Islet precursor cell (in vitro differentiated cells): Measurements from ENCODE around the gene OSBPL7.

Experiments used
- DNase-seq: peaks from one replicate; pipeline ENCODE4 v3.0.0-alpha.2; 2018

The OSBPL7 gene, protein sequence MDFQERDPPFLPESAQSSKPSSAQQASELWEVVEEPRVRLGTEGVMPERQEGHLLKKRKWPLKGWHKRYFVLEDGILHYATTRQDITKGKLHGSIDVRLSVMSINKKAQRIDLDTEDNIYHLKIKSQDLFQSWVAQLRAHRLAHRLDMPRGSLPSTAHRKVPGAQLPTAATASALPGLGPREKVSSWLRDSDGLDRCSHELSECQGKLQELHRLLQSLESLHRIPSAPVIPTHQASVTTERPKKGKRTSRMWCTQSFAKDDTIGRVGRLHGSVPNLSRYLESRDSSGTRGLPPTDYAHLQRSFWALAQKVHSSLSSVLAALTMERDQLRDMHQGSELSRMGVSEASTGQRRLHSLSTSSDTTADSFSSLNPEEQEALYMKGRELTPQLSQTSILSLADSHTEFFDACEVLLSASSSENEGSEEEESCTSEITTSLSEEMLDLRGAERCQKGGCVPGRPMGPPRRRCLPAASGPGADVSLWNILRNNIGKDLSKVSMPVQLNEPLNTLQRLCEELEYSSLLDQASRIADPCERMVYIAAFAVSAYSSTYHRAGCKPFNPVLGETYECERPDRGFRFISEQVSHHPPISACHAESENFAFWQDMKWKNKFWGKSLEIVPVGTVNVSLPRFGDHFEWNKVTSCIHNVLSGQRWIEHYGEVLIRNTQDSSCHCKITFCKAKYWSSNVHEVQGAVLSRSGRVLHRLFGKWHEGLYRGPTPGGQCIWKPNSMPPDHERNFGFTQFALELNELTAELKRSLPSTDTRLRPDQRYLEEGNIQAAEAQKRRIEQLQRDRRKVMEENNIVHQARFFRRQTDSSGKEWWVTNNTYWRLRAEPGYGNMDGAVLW

DNA sequence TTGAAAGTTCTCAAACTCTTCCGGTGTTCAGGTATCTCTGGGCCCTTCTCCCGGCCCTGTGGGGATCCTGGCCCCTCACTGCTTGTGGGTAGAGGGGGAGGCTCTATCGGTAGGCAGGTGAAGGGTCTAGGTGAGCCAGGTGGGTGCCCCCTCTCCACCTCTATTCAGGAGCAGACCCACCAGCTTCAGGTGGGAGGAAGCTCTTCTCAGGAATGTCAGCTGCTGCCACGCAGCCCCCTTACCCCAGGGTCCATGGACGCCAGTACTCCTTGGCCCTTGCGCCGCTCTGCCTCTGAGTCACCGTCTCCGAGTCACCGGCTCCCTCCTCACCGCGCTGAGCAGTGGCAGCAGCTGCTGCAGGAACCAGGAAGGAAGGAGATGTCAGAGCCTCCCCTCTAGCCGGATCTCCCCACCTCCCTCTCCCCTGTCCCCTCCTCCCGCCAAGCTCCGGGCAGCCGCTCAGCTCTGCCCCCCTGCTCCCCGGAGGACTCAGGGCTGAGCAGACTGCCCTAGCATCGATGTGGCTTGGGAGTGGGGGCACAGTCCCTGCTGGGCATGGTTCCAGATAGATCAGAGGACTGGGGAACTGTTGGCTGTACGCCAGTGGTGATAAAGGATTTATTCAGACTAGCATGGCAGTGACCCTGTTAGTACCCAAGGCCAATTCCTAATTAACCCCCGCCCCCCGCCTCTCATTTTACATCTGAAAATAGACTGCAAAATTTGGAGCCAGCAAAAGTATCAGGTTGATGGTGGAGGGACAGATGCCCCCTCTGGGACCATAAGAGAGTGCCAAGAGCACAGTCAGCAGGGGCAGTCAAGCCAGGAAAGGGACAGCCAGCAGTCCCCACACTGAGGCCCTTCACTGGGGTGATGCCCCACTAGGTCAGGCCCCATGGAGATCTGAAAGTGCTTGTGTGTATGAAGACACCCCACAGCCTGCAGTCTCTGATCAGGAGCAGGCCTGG, at the start of gene OSBPL7:
OSBPL7 (minus strand) TSS at position 371 of the 968 bp plus-strand sequence. CDS start 1,516 bp downstream, outside the sequence.
- DNase-seq = peak; percentile 98

DNA sequence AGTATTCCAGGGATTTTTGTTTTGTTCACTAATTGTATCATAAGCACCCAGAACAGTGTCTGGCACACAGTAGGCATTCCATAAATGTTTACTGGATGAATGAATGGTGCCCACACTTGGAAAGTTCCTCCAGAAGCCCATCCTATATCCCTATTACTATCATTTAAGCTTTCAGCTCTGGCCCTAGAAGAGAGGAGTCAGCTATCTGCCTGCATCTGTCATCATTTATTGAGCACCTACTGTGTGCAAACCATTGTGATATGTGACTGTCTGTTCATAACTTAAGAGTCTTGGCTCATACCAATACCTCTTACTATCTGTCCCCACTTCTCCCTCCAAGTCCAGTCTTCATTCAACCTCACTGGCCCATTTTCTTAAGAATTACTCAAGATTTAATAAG, 49.5 kb upstream of the OSBPL7 start:
- no peak for DNase-seq

DNA sequence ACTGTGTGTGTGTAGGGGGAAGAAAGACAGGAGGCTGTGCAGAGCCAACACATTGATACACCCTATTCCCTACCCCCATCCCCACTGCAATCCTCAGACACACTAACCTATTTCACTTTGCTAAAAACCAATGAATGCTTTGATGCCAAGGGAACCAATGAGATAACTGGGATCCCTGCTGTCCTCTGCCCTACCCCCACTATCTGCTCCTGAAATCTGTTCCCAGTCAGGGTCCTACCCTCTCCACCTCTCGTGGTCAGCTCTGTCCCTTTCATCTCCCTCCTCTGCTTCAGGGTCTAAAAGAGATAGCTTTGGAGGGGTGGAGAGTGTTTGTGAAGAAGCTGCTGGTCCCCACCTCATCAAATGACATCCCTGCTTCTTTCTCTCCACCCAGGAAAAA, 48.5 kb upstream of the OSBPL7 start:
- DNase-seq = no peak

DNA sequence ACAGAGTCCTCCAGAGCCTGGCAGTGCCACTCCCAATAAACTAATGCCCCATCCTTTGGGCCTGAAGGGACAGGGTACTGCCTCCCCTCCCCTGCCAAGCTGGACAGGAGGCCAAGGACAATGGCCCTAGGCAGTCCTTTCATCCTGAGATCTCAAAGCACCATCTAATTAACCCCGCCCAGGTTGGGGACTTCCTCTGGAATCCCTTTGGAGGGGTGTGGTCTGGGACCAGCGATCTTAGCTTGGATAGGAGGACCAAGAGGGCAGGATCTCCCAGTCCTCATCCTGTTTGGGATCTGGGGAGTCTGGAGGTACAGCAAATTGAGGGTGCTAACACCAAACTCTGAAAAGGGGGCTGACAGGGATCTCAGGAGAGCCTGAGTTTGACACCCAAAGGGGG, 47.5 kb upstream of the OSBPL7 start:
- DNase-seq = no peak

DNA sequence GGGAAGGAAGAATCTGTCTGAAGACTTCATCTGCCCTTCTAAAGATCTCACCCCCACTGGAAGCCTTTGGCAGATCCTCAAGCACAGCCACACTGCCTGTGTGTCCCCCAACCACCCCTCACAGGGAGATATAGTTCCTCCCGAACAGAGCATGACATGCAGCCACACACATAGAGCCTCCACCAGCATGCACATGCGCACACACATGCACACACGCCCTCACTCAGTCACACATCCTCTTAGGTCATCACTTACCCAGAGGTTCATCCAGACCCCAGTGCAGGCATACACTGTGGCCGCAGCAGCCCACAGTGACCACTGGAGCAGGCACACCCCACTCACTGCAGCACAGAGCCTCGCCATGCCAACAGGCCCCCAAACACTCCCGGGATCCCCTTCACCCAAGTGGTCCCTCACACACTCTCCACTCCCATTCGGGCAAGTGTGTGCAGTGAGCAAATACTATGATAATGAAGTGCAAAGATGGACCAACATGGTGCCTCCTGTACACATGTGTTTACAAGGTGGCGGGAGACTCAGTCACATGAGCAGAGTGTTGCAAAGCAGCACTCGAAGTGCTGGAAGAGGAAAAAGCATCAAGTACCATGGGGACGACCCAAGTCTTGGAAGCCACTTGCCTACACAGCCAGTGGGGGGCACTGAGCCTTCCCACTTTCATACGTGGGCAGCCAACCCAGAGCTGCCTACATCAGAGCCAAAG, 46.4 kb upstream of the OSBPL7 start:
- no peak for DNase-seq

DNA sequence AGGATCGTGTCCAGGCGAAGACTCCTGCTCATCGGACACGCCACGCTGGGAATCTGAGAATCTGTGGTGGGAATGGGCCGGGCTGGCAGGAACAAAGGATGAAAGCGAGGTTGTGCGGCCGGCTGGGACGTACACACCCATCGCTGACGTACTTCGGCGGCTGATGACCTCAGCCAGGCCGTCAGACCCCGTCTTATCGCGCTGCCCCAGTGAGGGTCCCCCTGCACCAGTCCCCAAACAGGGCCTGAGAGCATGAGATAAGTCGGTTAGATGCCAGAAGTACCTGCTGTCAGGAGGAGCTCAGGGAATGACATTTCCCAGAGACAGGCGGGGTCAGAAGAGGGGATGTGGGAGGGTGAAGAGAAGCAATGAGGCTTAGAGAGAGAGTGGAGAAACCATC, 45.3 kb upstream of the OSBPL7 start:
- no peak for DNase-seq

DNA sequence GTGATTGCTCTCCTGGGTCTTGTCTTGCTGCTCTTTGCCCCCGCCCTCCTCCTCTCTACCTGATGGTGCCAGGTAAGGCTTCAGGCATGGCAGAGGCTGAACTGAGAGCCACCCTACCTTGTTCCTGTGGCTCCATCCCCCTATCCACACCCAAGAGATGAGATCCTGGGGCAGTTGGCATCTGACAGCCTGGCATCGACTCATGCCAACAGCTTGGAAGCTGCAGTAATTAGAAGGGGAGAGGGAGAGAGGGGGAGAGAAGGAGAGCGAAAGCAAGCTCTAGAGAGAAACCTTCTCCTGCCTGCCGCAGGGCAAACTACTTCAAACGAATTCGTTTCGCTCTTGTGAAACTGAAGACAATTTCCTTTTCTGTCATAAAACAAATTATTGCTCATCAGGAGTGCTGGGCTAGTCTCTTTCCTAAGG, 43.2 kb upstream of the OSBPL7 start:
- no peak for DNase-seq

DNA sequence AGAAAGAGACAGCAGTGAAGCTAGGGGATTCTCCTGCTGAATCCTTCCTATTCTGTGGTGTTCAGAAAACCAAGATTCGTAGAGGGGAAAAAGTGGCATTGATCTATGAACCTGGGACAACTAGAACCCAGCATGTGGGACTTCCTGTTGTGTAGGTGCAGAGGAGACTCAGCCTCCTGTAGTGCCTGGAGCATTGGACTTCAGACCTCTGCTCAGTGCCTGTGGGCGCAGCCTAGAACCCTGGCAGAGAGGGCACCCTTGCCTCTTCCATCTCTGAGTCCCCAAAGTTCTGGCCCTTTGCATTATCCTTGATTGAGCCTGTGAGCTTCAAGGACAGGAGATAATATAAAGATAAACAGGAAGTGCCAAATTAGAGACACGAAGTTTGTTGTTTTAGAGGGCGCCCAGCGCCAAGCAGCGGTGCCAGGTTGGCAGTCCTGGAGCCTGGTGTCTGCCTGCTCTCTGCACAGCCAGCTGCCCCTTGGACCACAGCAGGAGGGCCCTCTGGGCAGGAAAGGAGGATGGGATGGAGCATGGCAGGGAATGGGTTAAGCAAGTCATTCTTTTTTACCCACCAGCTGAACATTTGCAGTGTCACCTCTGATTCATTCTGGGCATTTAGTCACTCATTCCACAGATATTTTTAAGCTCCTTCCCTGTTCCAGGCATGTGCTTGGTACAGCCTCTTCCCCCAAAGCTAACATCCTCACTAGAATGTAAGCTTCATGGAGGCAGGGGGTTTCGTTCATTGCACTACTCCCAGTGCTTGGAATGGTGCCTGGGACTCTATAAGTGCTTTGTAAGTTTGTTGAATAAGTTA, 41.2 kb upstream of the OSBPL7 start:
- DNase-seq = no peak

DNA sequence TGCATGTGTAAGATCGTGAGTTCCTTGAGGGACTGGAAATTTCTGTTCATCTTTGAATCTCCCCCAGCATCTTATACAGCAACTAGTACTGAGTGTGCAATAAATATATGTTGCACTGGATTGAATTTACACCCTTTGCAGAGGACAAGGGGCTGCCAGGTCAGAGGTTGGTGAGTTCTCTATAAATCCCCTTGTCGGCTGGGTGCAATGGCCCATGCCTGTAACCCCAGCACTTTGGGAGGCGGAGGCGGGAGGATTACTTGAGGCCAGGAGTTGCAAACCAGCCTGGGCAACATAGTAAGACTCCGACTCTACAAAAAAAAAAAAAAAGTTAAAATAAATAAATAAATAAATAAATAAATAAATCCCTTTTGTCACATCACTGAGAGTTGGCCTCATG, 38.8 kb upstream of the OSBPL7 start:
- DNase-seq = no peak

DNA sequence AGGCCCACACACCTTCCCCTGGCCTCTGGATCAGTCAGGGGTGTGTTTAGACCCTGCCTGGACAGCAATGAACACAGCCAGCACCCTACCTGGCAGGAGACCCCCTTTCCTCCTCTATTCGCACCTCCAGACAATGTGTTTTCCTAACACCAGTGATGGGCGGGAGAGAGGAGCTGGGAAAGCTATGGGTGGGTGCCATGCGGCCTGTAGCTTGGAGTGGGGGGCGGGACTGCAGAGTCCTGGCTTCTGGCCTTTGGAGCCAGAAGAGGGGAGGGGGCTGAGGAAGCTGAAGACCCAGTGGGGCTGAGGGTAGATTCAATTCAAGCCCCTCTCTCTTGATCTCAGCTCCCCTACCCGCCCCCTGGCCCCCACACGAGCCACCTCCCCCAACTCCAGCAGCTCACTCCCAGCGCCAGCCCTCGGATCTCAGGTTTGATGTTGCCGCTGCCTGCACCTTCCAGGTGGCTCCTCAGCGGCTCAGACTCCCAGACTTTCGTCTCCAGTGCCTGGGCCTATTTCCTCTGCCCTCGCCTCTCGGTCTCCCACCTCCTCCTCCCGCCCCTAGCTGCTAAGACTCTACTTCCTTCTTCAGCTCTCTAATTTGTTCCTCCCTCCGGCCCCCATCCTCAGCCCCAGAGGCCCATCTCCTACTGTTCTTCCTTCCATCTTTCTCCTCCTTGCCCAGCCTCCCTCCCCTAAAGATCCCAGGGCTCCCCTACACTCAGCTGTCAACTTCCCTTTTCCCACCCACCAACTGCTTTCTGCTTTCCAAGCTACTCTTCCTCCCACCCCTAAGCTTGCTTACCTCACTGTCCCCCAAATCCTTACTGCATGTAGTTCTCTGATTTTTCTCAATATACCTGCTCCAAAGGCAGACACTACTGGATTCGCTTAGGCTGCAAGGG, 36.2 kb upstream of the OSBPL7 start:
- no peak for DNase-seq

DNA sequence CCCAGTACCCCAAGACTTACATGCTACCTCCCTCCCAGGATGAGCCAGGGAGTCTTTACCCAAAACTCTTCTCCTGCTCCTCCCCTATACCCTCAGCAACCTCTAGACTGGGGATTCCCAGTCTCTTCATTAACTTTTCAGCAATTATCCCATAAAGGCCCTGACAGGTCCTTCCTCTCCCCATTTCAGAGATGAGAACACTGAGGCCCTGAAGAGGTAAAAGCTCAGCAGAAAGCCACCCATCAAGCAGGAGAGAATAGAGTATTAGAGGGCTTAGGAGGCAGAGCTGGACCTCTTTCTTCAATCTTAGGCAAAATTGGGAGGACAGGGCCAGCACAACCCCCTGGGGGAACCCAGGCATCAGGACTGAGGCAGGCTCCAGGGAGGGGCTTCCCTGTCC, 35.2 kb upstream of the OSBPL7 start:
- no peak for DNase-seq

DNA sequence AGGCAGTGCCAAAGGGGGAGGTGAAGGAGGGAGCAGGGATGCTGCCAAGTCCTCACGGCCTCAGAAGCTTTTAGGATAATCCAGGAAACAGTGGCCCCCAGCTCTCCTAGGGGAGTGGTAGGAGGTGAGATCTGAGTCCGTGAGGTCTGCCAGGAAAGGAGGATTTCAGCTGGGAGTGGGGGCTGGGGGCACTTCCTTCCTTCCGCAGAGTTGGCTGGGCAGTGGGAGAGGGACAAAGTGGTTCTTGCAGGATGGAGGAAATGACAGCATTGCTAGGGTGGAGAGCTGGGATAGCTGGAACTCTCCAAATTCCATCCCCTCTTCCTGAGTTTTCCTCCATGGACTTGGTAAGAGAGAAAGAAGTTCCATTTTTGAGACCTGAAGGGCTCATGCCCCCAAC, 34.1 kb upstream of the OSBPL7 start:
- DNase-seq = no peak

DNA sequence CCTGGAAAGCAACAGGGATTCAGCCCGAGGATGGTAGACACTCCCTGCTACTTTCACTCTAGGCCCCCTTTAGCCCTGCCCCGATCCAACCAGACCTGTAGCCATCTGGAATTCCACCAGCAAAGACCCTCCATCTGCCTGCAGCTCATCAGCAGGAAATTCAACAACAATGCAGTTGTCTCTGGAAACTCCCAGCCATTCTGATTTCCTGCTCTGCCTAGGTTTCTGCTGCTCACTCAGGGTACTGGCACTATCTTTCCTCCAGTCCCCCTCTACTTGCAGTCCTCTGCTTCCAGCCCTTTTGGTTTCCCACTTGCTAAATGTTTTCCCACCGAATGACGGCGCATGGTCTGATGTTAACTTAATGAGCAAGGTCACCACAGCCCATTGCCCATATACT, 32.0 kb upstream of the OSBPL7 start:
- DNase-seq = no peak

DNA sequence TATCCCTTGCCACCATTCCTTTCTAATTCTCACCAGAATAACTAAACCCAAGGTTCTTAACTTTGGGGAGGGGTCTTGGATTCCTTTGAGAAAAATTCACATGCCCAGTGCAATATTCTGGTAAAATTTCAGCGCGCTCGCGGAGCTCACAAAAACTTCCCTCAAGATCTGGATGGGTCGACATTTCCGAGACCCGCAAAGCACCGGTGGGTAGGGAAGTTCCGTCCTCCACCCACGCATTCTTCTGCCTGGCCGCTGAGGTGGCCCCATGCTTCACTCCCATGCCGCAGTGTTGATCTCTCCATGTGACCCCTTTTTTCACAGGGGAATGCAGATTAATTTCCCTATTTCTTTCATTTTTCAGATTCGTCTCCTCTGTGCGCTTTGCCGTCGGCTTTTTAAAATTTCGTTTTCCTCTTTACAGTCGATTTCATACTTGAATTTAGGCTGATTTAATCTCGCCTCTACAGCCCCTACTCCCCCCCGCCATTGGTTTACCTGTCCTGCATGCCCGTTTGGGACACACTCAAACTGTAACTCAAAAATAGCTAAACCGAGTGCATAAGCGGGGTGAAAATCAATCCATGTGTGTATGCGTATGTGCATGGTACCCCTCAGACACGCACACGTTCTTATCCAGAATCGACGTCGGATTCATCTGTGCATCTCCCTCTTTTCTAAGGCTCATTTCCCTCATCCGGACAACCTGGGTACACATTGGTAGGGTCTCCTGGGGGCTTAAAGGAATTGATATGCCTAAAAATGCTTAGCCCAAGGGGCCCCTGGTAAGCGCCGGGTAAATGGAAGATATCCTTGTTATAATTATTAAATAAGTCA, 30.7 kb upstream of the OSBPL7 start:
- DNase-seq = no peak

DNA sequence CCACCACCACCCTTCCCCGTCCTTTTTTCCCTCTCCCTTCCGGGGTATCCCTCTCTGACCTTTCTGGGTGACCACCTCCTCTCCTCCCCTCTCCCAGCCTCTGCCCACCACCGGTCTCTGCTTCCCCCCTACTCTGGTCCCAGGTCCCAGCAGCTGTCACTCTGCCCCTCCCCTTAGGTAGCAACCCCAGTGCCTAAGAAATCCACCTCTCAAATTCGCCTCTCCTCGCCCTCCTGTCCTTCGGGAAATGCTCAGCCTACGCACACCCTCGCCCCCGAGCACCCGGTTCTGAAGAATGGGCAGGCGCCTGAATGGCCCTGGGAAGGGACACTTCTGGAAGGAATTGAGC, 30.1 kb upstream of the OSBPL7 start:
- no peak for DNase-seq

DNA sequence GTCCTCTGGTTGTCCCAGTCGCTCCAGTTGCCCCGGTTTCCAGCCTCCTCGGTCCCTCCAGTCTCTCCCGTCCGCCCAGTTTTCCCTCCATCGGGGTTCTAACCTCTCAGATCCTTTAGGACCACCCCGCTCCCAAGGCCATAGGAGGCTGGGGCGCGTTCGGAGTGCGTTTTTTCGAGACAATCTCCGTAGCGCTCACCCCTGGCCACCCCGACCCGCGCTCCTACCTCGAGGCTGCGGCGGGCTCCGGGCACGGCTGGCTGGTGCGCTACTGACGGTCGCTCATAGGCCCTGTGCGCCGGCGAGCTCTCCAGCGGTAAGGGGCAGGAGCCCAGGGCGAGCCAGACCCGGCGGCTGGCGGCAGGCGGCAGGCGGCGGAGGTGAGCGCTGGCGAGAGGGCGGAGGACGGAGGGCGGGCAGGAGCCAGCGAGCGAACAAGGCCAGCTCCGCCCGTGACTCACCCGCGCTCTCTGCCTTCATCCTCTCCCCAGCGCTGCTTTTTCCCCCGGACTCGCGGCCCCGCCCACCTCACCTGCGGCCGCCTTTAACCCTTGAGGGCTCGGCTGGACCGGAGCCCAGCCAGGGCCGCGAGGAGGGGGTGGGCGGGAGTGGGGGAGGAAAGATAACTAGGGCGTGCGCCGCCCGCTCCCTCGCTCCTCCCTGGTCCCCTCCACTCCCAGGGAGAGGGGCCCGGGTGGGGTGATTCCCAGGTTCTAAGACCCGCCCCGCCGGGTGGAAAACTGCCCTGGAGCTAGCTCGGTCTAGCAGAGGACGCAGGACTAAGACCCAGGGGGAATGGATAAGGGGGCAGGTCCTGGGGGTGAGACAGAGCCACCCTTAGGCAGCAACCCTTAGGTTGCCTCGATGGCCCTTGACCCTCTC, 29.3 kb upstream of the OSBPL7 start, which contains the start of gene SP6:
SP6 (minus strand) TSS at position 472 of the 882 bp plus-strand sequence. CDS start 2,734 bp downstream, outside the sequence.
- peak; percentile 99 for DNase-seq

DNA sequence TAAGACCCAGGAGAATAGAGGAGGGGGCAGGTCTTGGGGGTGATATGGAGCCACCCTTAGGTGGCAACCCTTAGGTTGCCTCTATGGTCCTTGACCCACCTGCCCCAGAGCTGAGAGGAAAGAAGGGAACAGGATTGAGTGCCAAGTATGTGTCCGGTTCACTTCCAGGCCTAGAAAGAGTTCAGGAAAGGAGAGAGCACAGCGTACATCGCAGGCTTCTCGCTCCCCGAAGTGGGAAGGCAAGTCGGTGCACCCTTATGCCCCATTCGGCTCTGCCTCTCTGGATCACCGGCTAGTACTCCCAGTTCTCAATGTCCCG, 28.7 kb upstream of the OSBPL7 start:
- DNase-seq = no peak

DNA sequence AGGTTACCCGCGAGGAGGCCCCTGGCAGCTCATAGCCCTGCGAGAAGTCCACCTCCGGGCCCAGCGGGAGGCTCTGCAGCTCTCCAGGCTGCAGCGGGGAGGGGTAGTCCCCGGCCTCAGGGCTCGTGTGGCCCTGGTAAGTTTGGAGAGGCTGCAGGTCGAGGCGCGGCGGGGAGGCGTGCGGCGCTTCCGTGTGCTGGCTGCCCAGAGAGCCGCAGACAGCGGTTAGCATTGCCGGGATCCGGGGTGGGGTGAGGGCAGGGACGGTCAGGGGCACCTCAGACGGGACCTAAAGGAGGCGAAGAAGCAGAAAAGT, 26.6 kb upstream of the OSBPL7 start:
- DNase-seq = peak; percentile 80
